GM18870 (cell line): ENCODE measurements around the gene TASP1.

ENCODE experiments used
- ATAC-seq: cut with Tn5 transposase; IDR thresholded peaks from one replicate; pipeline ENCODE4 v1.9.1; 2021; ENCODE audit warnings: moderate library complexity; ENCODE audit not compliant: unreplicated experiment

The TASP1 gene

DNA sequence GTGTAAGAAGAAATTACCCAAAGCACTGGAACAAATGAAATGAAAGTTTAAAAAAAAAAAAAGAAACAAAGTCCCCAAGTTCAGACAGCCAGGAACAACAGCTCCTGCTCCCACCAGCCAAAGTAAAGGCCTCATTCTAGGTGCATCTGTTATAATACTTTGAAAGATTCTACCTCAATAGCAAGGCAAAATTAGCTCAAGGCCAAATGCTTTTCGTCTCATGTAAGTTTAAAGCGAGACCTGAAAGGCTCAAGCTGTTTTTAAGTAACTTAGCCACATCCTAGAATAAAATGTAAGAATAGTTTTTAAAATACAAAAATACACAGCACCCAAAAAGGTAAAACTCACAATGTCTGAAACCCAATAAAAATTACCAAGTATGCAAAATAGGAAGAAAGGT lies 64.7 kb downstream of the TASP1 start:
- no peak for ATAC-seq

DNA sequence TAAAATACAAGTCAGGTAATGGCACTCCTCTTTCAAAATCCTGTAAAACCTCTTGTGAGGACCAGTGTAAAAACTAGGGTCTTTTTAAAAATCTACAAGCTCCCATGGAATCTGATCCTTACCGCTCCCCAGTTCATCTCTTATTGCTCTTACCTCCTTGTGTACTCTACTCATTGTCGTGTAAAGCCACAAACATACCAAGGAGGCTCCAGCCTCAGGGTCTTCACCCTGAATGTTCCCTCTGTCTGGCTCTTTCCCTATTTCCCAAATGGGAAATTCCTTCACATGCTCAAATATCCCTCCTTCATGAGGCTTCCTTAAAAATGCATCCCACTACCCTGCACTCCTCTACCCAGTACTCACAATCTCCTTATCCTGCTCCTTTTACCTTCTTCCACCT lies 67.1 kb downstream of the TASP1 start:
- no peak for ATAC-seq

DNA sequence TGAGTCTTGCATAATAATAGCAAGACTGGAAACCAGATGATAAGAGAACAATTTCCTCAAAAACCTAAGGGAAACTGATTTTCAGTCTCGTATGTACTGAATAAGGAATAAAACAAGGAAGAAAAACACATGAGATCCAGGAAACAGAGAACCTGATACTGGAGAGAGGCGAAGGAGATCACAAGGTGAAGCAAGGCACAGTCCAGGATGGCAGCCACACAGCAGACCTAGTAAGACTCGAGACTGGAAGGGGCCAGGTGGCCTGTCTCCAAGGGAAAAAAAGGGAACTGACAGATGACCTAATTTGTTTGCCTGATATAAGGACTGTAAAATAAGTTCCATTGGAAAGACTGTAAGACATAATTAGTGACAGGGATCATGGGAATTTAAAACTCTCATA lies 71.1 kb downstream of the TASP1 start:
- ATAC-seq, result no peak

DNA sequence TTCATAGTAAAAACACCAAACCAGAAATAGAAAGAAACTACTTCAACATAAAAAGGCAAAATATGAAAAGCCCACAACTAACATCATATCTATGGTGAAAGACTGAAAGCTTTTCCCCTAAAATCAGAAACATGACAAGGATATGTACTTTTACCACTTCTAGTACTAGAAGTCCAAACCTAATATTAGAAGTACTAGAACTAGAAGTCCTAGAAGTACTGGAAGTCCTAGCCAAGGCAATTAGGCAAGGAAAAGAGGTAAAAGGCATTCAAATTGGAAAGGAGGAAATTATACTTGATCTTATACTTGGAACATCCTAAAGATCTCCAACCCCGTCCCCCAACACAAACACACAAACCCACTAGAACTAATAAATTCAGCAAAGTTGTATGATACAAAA lies 74.9 kb downstream of the TASP1 start:
- ATAC-seq, result no peak

DNA sequence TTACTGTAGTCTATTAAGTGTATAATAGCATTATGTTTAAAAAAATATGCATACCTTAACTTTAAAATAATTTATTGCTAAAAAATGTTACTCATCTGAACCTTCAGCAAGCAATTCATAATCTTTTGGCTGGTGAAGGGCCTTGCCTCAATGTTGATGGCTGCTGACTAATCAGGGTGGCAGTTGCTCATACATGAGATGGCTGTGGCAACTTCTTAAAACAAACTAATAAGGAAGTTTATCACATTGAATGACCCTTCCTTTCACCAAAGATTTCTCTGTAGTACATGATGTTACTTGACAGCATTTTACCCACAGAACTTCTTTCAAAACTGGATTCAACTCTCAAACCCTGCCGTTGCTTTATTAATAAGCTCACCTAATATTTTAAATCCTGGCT lies 84.0 kb downstream of the TASP1 start:
- ATAC-seq, result no peak

DNA sequence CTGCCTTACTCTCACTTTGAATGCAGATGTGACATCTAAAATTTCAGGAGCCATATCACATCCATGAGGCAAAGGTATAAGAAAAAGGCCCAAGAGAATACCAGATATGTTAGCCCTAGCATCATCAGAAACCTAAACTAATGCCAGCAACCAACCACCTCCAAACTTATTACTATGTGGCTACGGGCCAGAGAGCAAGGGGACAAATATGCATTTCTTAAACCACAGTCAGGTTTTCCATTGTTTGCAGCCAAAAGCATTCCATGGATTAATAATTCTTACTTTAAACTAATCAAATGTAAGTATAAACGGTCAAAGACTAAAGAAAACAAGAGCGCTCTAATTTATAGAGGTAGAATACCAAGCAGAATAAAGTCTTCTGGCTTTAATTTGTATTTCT lies 84.7 kb downstream of the TASP1 start:
- ATAC-seq, result no peak

DNA sequence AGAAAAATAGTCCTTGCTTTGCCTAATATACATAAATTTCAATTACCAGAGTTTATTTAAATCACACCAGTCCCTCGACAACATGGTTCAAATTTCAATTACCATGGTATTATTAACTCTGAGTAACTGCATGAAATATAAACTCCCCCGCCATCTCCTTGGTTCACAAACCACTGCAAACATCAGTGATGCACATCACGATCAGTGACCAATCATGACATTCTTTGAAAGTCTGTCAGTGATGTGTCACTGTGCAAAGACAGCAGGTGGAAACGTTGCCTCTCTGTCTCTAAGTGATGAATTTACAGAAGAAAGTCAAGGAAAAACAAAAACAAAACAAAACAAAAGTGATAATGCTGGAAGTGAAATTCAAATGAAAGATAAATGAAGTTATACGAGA lies 86.7 kb downstream of the TASP1 start:
- ATAC-seq, result no peak

DNA sequence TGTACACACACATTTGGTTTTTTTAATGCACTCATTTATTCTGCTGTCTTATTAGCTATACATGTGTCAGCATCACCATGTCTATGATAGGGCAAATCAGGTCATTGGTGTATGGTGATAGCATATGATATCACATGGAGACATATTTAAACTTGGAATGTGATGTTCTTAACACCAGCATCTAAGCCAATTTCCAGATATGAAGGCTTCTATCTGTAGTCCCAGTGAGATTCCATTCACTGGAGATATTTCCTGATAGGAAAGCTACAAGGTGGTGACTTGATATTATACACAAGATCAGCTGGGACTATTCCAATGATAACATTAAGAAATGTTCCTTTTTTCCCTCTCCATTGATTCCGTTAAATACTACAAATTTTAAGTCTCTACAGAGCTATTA lies 89.3 kb downstream of the TASP1 start:
- no peak for ATAC-seq

DNA sequence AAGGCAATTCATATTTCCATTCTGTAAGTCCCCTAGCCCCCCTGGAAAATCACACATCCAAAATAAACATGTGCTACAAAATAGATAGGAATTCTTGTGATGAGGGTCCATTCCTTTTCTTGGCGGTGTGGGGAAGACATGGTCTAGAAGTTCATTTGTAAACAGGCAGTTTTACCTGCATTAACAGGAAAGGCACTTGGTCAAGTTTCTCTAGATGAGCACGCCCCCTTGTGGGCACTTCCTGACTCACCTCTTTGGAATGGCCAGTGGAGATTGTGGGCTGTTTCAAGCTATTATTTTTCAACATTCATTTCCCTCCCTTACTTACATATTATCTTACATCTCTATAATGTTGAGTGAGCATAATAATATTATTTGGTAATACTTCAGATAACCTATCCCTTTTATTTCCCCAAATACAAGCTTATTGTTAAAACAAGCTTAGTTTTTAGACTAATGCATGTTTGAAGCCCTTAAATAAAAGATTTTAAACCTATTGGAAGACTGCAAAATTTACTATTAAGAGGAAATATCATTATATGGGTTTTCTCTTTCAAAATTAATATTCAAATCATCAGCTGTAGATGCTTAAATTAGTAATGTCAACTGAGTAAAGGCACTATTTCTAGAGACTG lies 92.1 kb downstream of the TASP1 start:
- peak; percentile 81 for ATAC-seq

DNA sequence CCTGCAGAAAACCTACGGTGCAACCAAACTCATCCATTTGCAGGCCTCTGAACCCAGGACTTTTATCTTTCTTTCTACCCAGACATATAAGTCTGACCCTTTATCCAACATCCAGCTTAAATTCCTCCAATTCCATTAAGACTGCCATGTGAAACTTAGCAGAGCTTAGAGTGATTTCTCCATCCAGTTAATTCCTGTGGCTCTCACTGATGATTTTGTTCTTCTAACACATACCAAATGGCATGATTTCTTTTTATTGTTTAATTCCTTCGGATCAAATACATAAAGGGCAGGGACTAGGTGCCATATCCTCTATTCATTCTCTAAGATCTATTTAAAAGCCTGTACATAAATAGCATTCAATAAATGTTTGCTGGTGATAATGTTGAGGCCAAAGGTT lies 92.9 kb downstream of the TASP1 start:
- ATAC-seq, result no peak

DNA sequence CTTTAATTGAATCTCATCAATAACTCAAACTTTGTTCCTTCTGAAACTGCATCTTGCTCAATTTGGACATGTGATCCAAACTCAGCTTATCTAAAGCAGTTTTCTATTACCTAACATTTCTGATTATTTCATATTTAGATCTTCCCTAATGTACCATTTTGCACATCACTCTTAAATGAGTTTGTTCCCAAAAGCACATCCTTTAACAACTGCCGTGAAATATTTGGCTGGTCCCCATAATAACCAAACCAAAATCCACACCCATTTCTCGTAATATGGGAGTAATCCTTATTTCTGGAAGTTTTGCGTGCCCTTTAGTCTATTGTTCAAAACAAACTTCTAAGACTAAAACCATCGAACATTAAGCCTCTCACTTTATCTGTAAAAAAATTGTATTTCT lies 94.9 kb downstream of the TASP1 start:
- no peak for ATAC-seq

DNA sequence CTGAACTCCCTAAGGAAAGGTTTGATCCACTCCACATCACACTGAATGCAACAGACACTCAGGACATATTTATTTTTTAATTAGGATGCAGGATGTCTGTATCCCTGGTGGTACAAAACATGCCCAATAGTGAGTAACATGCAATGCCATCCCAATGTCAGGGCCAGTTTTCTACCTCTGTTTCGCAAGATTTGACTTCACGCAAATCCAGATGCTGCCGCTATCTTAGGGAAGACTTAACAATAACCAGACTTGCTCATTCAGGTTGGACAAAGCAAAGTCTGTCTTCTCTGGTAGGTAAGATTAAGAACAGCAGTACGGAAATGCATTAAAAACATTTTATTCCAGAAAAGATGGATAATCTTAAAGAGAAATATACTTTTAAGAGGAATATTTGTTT lies 103.1 kb downstream of the TASP1 start:
- ATAC-seq, result no peak

DNA sequence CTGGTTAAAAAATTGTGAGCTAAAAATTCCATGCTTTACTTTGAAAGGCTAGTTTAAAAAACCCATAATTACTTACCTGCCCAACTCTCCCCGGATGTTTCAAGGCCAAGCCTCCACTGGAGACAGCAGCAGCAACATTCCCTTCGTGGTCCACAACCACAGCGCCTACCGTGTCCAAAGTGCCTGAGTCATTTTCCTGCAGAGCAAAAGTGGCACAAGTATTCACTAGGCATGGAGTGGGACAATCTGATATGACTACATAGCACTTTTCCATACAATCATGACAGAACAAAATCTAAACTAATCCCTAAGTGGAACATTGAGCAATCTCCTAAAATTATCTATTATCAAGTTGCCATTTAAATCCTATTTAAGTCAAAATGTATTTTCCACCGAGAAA lies 104.8 kb downstream of the TASP1 start:
- no peak for ATAC-seq

DNA sequence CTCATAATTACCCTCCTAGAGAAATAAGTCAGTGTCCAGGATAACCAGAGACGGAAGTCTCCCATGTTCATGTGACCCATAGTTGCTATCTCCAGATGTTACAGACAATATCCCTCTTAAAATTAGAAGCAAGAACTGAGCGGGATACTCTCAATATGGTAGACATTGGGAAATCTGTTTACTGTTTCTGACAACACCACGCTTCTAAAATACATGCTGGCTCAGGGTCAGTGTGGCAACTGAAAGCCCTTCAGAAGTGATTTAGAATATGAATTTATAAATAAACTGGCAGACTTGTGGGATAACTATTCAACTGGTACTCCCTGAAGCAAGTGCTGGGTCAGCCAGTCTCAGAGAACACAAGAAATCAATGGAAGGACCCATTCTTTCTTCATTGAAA lies 108.6 kb downstream of the TASP1 start:
- ATAC-seq, result no peak

DNA sequence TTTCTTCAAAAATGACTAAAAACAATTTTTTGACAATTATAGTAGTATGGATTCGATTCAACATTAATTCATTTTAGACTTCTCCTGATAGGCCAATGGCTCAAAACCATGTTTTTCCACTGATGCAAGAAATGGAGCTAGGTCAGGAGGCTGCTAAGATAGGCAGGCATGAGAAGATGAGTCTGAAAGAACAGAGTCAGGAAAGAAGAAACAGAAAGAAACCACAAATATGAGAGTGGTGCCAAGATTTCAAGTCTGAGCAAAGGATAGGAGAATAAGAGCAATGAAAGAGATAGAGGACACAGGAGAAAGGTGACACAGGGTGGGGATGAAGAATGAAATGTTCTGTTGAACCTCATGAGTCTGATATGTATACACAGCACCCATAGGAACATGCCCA lies 112.2 kb downstream of the TASP1 start:
- no peak for ATAC-seq

DNA sequence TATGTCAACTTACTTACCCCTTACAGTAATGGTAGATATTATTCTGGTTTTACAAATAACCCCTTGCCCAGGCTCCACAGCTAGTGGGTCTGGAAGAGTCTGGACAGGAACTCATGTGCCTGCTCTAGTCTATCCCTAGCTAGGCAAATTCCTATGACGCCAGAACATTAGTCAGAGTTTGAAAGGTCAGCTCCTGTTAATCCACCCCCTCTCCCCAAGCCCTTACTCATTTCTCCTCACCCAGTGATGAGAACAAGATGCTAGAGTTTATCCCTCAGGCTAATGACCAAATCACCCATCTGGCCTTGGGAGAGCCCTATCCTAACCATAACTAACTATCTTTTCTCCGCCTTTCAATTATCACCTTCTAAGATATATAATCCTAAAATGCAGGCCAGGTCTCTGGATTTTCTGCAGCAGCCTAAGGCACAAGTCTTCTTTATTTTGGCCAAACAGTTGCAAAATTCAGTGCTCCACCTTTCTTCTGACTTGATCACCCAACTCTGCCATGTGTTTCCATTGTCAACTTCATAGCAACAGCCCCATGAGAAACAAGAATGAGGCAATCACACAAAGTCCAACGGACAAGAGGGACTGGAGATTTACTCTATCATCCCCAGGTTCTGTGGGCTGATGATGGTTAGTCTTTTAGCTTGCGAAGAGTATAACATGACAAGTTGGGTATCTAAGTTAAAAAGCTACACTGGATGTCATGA lies 113.3 kb downstream of the TASP1 start:
- no peak for ATAC-seq

DNA sequence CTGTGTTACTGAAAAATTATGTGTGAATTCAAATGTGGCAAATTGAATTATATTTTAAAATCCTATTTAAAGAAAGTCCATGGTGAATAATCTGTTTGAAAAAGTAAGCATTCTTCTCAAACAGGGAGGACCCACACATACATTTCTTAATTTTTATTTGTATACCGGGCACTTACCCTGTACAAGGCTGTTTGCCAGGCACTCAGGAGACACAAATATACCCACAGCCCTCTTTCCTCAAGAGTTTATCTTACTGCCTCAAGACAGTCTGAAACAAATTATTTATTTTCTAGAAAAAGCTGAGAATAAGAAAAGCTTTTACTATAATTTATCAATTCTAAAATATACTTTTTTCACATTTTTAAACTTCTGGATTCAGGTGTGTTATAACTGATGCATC lies 114.4 kb downstream of the TASP1 start:
- ATAC-seq, result no peak

DNA sequence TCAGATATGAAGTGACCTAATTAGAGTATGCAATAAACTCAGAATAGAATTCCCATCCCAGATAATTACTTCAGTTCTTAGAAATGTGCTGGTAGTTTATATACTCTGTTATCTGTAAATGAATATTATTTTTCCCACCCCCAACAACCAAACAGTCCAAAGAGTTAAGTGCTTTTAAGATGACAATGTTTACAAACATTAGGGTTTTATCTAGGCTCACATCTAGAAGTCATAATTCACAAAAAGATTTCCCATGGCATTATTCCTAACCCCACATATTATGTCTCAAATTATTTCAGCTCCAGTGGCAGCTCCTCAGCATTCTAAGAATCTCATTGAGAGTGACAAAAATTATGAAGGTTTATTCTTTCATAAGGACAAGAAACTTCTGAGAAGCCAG lies 120.9 kb downstream of the TASP1 start:
- no peak for ATAC-seq

DNA sequence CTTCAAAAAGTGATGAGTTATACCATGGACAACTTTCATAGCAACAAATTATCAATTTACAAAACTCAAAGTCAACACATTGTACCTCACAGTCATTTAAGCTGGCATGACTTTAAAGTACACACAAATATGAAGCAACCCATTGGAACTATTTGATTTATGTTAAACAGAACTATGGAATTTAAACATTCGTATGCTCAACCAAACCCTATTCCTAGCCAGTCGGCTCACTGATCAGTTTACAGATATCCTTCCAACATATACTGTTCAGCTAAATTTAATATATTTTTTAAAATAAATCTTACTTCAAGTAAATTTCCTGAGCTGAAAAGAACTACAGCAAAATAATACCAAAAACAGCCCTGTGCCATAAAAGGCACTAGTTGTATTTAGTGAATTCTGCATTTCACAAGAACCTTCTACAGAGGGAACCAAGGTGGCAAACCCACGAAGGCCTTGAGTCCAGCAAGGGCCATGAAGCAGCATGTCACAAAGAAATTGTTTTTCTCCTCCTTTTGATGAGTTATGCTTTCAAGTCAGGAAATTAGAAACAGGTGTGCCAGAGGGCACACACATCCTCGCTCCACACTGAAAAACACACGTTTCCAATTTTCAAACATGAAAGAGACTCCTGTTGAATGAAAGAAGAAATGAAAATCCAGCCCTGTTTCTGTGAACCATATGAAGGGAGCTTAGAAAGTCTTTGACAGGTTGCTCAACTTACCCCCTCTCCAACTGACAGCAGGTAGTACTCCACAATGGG lies 122.8 kb downstream of the TASP1 start:
- ATAC-seq, result no peak

DNA sequence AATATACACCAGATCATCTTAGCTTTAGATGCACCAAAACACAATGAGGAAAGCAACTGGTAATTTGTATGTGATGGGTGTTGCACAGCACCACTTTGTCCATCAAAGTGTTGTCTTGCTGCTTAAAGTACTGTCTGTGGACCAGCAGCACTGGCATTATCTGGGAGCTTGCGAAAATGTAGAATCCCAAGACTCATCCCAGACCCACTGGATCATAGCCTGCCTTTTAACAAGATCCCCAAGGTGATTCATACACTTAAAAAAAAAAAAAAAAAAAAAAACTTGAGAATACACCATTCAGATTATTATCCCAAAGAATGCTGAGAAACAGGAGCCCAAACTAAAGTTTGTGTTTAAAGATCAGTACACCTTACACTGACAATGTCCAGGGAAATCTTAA lies 123.4 kb downstream of the TASP1 start:
- no peak for ATAC-seq

DNA sequence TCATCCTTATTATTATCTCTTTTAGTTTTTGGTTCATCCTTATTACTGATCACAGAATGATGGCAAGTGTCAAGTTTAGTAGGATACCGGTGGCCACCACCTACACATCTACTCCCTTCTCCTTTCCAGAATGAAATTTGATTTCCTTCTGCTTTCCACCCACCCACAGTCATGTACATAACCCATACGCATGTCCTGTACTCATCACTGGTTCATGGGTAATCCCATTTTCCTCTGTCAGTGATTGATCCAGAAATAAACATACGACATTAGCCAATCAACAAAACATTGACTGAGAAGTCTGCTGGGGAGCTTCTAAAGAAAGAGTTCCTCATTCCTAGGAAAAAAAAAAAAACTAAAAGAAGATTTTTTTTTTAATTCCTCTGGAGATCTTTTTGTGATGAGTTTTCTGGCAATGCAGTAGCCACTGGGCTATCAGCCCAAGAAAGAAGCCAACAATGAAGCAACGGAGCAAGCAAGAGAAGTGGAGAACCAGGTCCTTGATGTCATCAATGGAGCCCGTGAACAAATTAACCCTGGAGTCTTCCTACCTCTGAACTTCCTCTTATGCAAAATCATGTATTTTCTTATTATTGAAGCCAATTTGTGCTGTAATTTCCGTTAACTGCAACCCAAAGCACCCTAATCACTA lies 127.8 kb downstream of the TASP1 start:
- no peak for ATAC-seq

DNA sequence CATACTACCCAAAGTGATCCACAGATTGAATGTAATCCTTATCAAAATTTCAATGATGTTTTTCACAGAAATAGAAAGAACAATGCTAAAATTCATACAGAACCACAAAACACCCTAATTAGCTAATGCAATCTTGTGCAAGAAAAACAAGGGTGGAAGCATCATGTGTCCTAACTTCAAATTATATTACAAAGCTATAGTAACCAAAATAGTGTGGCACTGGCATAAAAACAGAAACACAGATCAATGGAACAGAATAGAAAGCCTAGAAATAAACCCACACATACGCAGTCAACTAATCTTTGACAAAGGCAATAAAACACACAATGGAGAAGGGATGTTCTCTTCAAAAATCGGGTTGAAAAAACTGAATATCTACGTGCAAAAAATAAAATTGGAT lies 131.1 kb downstream of the TASP1 start:
- no peak for ATAC-seq
